HG03175 (cell line): ENCODE measurements around the gene LMBR1.
A peak's percentile ranks its signal among the peaks of the same experiment; 100 is the strongest.
"Not testable (repeated sequence)": the region's sequence is repeated elsewhere in the genome, so short reads cannot be mapped to it uniquely, and the experiment has no call there.

Source experiments
- ATAC-seq: cut with Tn5 transposase; IDR thresholded peaks from one replicate; pipeline ENCODE4 v1.9.1; 2021; ENCODE audit warnings: mild to moderate bottlenecking, moderate library complexity; ENCODE audit not compliant: unreplicated experiment

The LMBR1 gene

DNA sequence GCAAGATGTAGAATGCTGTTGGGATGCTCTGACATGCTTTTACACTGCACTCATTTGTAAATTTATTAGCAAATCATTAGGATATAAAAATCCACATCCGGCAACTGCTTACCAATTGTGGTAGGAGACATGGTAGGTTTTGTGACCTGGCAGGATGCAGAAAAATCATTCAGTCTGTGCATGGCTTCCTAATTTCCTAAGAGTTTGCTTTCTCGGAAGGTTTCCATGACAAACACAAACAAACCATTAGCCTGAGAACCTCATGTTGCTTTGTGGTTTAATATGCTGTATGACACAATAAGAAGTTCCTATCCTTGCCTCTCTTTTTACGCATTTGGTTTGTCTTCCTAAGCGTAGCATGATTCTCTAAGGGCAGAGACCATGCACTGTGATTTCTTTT, 14.7 kb upstream of the LMBR1 start:
- ATAC-seq, result no peak

DNA sequence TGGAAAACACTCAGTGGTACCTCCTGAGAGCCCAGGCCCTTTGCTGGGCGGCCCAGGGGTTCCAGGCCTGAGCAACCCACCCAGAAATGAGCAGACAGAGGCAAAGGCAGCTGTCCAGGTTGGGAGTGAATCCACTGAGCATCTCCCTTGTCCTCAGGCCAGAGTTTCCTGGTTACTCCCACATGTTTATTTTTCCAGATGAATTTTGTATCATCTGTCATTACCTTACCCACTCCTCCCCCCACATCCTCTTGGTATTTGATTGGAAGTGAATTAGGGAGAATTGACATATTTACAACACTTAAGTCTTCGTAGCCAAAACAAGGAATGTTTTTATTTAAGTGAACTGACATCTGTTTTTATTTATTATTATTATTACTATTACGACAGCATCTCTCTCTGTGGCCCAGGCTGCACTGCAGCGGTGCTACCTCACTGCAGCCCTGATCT, 13.2 kb upstream of the LMBR1 start:
- no peak for ATAC-seq

- ATAC-seq, result no peak
Measured at GRCh38 chr7:156903232-156903909, 10.4 kb upstream of the LMBR1 start.

DNA sequence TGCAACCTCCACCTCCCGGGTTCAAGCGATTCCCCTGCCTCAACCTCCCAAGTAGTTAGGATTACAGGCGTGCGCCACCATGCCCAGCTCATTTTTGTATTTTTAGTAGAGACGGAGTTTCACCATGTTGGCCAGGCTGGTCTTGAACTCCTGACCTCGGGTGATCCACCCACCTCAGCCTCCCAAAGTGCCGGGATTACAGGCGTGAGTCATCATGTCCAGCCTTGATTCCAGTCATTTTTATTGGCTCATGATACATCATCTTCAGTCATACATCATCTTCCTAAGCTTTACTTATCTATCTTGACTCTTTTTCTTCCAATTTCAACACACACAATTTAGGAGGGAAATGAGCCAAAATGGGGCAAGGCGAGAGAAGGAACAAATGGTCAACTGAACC, 7.1 kb upstream of the LMBR1 start:
- not testable (repeated sequence) for ATAC-seq

DNA sequence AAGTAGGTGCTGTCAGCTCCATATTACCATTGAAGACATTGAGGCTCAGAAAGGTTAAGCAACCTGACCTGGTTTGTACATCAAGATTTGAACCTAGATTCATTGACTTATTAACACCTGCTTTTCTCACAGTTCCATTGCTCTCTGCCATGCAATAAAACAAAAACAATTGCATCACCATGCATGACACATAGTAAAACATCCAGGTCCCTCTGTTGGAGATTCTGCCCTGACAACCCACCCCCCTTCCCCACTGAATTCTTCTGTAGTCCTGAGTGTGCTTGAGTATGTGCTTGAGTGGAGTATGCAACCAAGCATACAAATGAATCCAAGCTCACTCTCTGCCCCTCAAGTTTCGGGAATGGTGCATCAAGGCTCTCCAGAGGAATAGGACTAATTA, 6.0 kb upstream of the LMBR1 start:
- no peak for ATAC-seq

DNA sequence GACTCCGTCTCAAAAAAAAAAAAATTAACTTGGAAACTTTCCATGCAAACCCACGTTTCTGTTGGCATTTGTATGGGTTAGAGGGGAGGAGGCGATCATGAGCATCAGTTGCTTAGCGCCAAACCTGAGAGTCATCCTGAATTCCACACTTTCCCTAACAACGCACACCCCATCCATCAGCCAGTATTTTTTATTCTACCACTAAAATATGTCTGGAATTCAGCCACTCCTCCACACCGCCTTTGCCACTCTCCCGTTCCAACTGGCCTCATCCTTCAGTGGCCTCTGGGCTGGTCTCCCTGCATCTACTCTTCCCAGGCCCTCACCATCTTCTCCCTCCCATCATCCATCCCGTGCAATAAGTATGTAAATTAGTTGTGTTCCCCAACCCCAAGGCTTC, 4.7 kb upstream of the LMBR1 start:
- ATAC-seq, result no peak

DNA sequence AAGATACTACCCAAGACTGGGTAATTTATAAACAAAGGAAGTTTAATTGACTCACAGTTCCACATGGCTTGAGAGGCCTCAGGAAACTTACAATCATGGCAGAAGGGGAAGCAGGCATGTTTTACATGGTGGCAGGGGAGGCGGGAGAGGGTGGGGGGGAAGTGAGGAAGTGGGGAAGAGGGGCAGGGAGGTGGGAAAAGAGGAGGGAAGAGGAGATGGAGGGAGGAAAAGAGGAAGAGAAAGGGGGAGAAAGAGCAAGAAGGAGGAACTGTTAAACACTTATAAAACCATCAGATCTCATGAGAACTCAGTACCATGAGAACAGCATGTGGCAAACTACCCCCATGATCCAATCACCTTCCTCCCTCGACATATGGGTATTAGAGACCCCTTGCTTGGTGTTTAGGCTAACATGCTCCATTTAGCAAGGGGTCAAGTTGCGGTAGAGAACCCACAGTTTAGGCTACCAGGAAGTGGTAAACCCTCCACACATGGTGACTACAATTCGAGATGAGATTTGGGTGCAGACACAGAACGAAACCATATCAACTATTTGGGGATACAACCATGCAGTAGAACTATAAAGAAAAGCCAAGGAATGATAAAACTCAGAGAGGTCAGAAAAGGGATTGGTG, 3.5 kb upstream of the LMBR1 start:
- ATAC-seq, result no peak

- ATAC-seq, result no peak
Measured at GRCh38 chr7:156895024-156895780, 2.2 kb upstream of the LMBR1 start.

- ATAC-seq, result peak; percentile 18
Measured at GRCh38 chr7:156892081-156892800, 742 bp downstream of the LMBR1 start.

- ATAC-seq, result no peak
Measured at GRCh38 chr7:156889746-156890145, 3.2 kb downstream of the LMBR1 start.

DNA sequence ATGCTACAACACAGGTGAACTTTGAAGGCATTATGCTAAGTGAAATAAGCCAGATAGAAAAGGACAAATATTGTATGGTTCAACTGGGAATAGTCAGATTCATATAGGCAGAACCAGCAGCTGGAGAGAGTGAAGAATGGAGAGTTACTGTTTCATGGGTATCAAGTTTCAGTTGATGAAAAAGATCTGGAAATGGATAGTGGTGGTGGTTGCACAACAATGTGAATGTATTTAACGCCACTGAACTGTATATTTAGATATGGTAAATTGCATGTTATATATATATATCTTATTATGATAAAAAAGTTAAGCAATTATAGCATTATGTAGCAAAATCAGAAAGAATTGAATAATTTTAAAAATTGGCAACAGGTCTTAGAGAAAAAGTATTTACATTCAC, 3.9 kb downstream of the LMBR1 start:
- ATAC-seq, result no peak

GRCh38 chr7:156886020-156886795, 6.8 kb downstream of the LMBR1 start:
- ATAC-seq, result no peak

DNA sequence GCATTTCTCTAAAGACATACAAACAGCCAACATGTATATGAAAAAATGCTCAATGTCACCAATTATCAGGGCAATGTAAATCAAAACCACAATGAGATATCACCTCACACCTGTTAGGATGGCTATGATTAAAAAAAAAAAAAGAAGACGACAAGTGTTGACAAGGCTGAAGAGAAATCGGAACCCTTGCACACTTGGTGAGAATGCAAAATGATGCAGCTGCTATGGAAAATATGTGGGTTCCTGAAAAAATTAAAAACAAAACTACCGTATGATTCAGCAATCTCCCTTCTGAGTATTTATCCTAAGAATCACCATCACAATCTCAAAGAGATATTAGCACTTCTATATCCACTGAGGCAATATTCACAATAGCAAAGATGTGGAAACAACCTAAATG, 11.3 kb downstream of the LMBR1 start:
- no peak for ATAC-seq

DNA sequence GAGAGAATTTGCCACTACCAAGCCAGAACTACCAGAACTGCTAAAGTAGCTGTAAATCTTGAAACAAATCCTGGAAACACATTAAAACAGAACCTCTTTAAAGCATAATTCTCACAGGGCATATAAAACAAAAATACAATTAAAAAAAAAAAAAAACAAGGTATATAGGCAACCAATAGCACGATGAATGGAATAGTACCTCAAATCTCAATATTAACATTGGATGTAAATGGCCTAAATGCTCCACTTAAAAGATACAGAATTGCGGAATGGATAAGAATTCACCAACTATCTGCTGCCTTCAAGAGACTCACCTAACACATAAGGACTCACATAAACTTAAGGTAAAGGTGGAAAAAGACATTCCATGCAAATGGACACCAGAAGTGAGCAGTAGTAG, 17.2 kb downstream of the LMBR1 start:
- ATAC-seq, result no peak

DNA sequence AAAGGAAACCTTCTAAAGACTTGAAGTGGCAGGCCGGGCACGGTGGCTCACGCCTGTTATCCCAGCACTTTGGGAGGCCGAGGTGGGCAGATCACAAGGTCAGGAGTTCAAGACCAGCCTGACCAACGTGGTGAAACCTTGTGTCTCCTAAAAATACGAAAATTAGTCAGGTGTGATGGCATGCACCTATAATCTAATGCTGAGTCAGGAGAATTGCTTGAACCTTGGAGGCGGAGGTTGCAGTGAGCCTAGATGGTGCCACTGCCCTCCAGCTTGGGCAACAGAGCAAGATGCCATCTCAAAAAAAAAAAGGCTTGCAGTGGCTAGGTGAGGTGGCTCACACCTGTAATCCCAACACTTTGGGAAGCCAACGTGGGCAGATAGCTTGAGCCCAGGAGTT, 24.6 kb downstream of the LMBR1 start:
- ATAC-seq, result not testable (repeated sequence)

GRCh38 chr7:156865493-156865892, 27.5 kb downstream of the LMBR1 start:
- ATAC-seq, result no peak

- ATAC-seq, result not testable (repeated sequence)
Measured at GRCh38 chr7:156862022-156862421, 31.0 kb downstream of the LMBR1 start.

DNA sequence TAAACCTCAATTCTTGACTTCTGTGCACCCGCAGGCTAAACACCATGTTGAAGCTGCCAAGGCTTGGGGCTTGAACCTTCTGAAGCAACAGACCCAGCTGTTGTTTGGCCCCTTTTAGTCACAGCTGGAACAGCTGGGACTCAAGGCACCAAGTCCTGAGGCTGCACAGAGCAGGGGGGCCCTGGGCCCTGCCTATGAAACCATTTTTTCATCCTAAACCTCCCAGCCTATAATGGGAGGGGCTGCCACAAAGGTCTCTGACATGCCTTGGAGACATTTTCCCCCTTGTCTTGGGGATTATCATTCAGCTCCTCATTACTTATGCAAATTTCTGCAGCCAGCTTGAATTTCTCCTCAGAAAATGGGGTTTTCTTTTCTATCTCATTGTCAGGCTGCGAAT, 31.8 kb downstream of the LMBR1 start:
- ATAC-seq, result no peak

- ATAC-seq, result not testable (repeated sequence)
Measured at GRCh38 chr7:156860099-156860498, 32.9 kb downstream of the LMBR1 start.

DNA sequence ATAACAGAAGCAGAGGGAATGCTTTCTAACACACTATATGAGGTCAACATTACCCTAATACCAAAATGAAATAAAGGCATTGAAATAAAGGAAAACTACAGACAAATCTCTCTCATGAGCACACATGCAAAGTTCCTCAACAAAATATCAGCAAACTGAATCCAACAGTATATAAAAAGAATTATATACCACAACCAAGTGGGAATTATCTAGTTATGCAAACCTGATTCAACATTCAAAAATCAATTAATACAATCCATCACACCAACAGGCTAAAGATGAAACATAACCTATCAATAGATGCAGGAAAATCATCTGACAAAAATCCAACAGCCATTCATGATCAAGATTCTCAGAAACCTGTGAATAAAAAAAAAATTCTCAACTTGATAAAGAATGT, 34.5 kb downstream of the LMBR1 start:
- no peak for ATAC-seq

GRCh38 chr7:156857757-156858156, 35.2 kb downstream of the LMBR1 start:
- no peak for ATAC-seq
